Measurements from ENCODE around the gene SYN1. TPM values are rescaled to one million over a fixed set of nuclear protein-coding genes. Genes with fewer than 3 reads are reported as not detected.

Gene SYN1
- polyA plus RNA-seq, 1 donor from 2014 or later, result 4.3 TPM

DNA sequence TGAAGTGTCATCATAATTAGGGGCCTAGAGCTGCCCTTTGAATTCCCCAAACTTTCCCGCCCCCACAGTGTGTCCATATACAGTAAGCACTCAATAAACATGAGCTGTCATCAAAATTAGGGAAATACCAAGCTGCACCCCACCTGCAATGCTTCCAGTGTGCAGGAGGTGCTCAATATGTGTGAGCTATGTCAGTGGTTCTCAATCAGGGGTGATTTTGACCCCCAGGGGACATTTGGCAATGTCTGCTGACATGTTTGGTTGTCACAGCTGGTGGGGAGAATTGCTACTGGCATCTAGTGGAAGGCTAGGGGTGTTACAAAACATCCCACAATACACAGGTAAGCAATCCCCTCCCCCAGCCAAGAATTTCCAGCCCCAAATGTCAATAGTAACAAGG is 9.3 kb upstream of the SYN1 start:
- Histone ChIP-seq H3K9me3 (ENCODE audit: low read length) (no peaks in the 10 kb centered on the region), H3K4me3 (ENCODE audit: low read length) (no peak overlapping the region), H3K27me3 (ENCODE audit: insufficient read depth, low read depth, low read length) (no peaks in the 10 kb centered on the region), H3K4me2 (ENCODE audit: low read length) (no peak overlapping the region), H3F3A (ENCODE audit: insufficient read depth, low read length, poor library complexity, severe bottlenecking) (no peaks in the 10 kb centered on the region), H4K20me1 (ENCODE audit: insufficient read depth) (no peaks in the 10 kb centered on the region), H3K27ac (ENCODE audit: low read length) (no peak overlapping the region), H3K36me3 (ENCODE audit: insufficient read depth, low read length) (no peaks in the 10 kb centered on the region), H3K79me2 (replicated peaks; ENCODE audit: insufficient read depth, low read length) (no peaks in the 10 kb centered on the region), H2AFZ (ENCODE audit: low read depth, low read length) (no peak overlapping the region), H3K9ac (ENCODE audit: low read length) (no peak overlapping the region), H3K9me2 (ENCODE audit: insufficient read depth, low read length) (no peaks in the 10 kb centered on the region)
- no peak for TF ChIP-seq CTCF (IDR thresholded peaks at IDR 0.05; ENCODE audit: poor library complexity, severe bottlenecking)
- no peak for TF ChIP-seq EP300 (conservative IDR thresholded peaks at IDR 0.05; ENCODE audit: poor library complexity, severe bottlenecking)
- TF ChIP-seq TAF1 (IDR thresholded peaks at IDR 0.05; ENCODE audit: low read depth), result no peak
- TF ChIP-seq RAD21 (conservative IDR thresholded peaks at IDR 0.05), result no peak
- TF ChIP-seq MXI1 (conservative IDR thresholded peaks at IDR 0.05; ENCODE audit: poor library complexity, severe bottlenecking), result no peak
- no peak for TF ChIP-seq EZH2 (IDR thresholded peaks at IDR 0.05; ENCODE audit: borderline replicate concordance, insufficient read depth, low read length, poor library complexity, severe bottlenecking)
- TF ChIP-seq POLR2AphosphoS5 (IDR thresholded peaks at IDR 0.05), result no peak
- TF ChIP-seq, protein P1, sequence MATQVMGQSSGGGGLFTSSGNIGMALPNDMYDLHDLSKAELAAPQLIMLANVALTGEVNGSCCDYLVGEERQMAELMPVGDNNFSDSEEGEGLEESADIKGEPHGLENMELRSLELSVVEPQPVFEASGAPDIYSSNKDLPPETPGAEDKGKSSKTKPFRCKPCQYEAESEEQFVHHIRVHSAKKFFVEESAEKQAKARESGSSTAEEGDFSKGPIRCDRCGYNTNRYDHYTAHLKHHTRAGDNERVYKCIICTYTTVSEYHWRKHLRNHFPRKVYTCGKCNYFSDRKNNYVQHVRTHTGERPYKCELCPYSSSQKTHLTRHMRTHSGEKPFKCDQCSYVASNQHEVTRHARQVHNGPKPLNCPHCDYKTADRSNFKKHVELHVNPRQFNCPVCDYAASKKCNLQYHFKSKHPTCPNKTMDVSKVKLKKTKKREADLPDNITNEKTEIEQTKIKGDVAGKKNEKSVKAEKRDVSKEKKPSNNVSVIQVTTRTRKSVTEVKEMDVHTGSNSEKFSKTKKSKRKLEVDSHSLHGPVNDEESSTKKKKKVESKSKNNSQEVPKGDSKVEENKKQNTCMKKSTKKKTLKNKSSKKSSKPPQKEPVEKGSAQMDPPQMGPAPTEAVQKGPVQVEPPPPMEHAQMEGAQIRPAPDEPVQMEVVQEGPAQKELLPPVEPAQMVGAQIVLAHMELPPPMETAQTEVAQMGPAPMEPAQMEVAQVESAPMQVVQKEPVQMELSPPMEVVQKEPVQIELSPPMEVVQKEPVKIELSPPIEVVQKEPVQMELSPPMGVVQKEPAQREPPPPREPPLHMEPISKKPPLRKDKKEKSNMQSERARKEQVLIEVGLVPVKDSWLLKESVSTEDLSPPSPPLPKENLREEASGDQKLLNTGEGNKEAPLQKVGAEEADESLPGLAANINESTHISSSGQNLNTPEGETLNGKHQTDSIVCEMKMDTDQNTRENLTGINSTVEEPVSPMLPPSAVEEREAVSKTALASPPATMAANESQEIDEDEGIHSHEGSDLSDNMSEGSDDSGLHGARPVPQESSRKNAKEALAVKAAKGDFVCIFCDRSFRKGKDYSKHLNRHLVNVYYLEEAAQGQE (IDR thresholded peaks at IDR 0.05; ENCODE audit: borderline replicate concordance), result no peak
- TF ChIP-seq SMC3 (conservative IDR thresholded peaks at IDR 0.05; ENCODE audit: poor library complexity), result no peak

DNA sequence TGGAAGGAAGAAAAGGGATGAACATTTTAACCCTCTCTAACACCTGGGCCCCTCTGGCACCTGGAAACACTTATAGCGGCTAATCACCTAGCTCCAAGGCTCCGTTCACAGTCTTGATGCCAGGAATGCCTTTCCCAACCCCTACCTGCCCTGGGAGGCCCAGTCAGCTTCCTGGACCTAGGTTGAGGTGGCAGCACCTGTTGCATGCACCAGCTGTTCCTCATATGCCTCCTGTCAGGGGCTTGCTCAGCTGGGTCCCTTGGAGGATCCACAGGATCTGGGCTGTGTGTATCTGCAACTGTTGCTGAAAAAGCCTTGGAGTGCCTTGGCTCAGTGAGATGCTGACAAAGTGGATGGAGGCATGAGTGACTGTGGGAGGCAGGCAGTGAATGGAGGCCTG is 5.7 kb upstream of the SYN1 start:
- no peak overlapping the region for H3K27ac ChIP-seq (ENCODE audit: low read length)
- H3K4me3 ChIP-seq (ENCODE audit: low read length), result no peak overlapping the region
- no peaks in the 10 kb centered on the region for H3K27me3 ChIP-seq (ENCODE audit: insufficient read depth, low read depth, low read length)
- no peak overlapping the region for H2AFZ ChIP-seq (ENCODE audit: low read depth, low read length)
- TF ChIP-seq MXI1 (conservative IDR thresholded peaks at IDR 0.05; ENCODE audit: poor library complexity, severe bottlenecking) (no peak), SMC3 (conservative IDR thresholded peaks at IDR 0.05; ENCODE audit: poor library complexity) (no peak)
- H3K9me3 ChIP-seq (ENCODE audit: low read length), result no peaks in the 10 kb centered on the region
- no peaks in the 10 kb centered on the region for H3K36me3 ChIP-seq (ENCODE audit: insufficient read depth, low read length)
- no peaks in the 10 kb centered on the region for H3K79me2 ChIP-seq (replicated peaks; ENCODE audit: insufficient read depth, low read length)
- H3K4me2 ChIP-seq (ENCODE audit: low read length), result no peak overlapping the region
- H3K9me2 ChIP-seq (ENCODE audit: insufficient read depth, low read length), result no peaks in the 10 kb centered on the region
- H3K9ac ChIP-seq (ENCODE audit: low read length), result no peak overlapping the region
- no peaks in the 10 kb centered on the region for H4K20me1 ChIP-seq (ENCODE audit: insufficient read depth)
- no peaks in the 10 kb centered on the region for H3F3A ChIP-seq (ENCODE audit: insufficient read depth, low read length, poor library complexity, severe bottlenecking)
